Activated naive CD4-positive, alpha-beta T cell treated with anti-CD3 and anti-CD28 coated beads, Interleukin-2, amount 50 U/mL, for 72 hours (primary cell): ENCODE data around the gene CMTM2. TPM values are rescaled to one million over a fixed set of nuclear protein-coding genes. Genes with fewer than 3 reads are reported as not detected.
"Not testable (repeated sequence)": the region's sequence is repeated elsewhere in the genome, so short reads cannot be mapped to it uniquely, and the experiment has no call there.

ENCODE experiments used
- ATAC-seq, 2 donors: fragments of 150-1000 bp; cut with Tn5 transposase; 2 replicates each; pipeline ENCODE4 v1.10.0; 2021; ENCODE audit warnings: mild to moderate bottlenecking in 2 of 2, moderate library complexity in 2 of 2
- DNase-seq, 2 donors: peaks; one replicate each; pipeline ENCODE4 v3.0.0; 2021 to 2022; ENCODE audit warnings: low spot score in 2 of 2
- H3K27ac Mint-ChIP-seq, 2 donors: one replicate each; pipeline ENCODE4 v1.8.0; 2022; ENCODE audit warnings: mild to moderate bottlenecking in 2 of 2, mixed read lengths in 2 of 2
- H3K36me3 Mint-ChIP-seq, 2 donors: one replicate each; pipeline ENCODE4 v1.8.0; 2022; ENCODE audit warnings: mixed read lengths in 2 of 2
- H3K9me3 Mint-ChIP-seq, 2 donors: one replicate each; pipeline ENCODE4 v1.8.0; 2022; ENCODE audit warnings: mixed read lengths in 2 of 2
- total RNA-seq, 2 donors: library from RNA; stranded (reverse); gene quantifications; one replicate each; pipeline ENCODE4 v1.2.3, GENCODE V29; 2022

Gene CMTM2
- total RNA-seq, 2 donors from 2014 or later: 0.87 to 1.1 TPM

DNA sequence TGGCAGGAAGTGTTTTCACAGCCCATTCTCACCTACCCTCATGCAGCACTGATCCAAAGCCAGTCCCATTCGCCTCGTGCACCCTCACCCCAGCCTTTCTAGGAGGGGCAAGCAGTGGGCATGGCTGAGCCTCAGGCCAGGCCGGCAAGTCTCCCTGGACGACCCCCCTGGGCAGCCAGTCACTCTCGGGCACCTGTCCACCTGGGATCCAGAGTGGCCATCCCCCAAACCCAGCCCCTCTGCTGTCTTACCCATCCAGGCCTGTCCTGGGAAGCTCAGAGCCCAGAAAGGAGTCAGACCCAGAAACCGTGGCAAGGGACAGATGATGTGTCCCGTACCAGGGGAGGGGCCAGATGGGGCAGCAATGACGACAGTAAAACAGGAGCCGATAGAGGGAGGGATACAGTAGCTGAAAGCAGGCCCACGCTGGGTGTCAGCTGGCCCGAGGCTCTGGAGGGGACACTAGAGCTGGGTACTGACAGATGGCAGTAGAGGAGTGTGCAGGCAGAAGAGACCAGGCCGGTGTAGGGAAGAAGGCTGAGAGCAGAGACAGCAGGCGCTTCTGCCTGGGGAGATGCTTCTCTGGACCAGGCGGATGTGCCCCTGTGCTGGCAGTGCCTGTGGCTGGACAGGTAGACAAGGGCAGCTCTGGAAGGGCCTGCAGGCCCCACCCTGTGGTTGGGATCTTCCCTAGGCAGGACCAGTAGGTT, 31.0 kb downstream of the CMTM2 start:
- Mint-ChIP-seq H3K9me3 (no peaks in the 10 kb centered on the region), H3K27ac (peak overlapping the region; percentile 68 to 82), H3K36me3 (peaks cover 5% of the 10 kb centered on the region in 2 donors)
- DNase-seq (no peak), ATAC-seq (no peak)

DNA sequence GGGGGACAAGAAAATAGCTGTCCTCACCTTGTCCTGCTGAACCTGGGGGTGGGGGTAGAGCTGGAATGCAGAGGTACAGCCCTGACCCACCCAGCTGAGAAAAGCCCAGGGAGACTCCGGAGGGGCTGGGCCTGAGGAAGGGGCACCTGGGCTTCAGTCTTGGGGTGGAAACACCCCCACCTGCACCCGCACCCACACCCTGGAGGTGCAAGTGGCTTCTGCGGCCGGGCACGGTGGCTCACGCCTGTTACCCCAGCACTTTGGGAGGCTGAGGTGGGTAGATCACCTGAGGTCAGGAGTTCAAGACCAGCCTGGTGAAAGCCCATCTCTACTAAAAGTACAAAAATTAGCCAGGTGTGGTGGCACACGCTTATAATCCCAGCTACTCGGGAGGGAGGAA, 32.6 kb downstream of the CMTM2 start:
- H3K9me3 Mint-ChIP-seq, H3K36me3 Mint-ChIP-seq, ATAC-seq, DNase-seq, H3K27ac Mint-ChIP-seq: not testable (repeated sequence)

DNA sequence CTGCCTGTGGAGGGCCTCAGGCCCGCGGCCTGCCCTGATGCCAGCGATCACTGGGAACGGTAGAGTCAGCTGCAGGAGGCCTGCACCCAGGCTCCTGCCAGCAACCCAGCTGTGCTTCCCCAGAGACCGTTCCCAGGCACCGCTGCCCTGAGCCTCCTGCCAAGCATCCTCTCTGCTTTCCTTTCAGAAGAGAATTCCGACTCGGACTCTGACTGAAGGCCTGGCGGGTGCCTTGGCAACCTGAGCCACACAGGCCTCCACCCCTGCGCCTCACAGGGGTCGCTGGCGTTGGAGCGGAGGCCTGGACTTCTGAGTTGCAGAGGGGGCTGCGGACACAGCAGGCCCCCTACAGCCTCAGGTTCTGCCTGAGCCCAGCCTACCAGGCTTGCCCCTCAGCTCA, 33.2 kb downstream of the CMTM2 start:
- ATAC-seq: no peak
- no peaks in the 10 kb centered on the region for H3K9me3 Mint-ChIP-seq
- DNase-seq: no peak
- H3K27ac Mint-ChIP-seq: no peak overlapping the region
- H3K36me3 Mint-ChIP-seq: peaks cover 5% of the 10 kb centered on the region in 2 donors

DNA sequence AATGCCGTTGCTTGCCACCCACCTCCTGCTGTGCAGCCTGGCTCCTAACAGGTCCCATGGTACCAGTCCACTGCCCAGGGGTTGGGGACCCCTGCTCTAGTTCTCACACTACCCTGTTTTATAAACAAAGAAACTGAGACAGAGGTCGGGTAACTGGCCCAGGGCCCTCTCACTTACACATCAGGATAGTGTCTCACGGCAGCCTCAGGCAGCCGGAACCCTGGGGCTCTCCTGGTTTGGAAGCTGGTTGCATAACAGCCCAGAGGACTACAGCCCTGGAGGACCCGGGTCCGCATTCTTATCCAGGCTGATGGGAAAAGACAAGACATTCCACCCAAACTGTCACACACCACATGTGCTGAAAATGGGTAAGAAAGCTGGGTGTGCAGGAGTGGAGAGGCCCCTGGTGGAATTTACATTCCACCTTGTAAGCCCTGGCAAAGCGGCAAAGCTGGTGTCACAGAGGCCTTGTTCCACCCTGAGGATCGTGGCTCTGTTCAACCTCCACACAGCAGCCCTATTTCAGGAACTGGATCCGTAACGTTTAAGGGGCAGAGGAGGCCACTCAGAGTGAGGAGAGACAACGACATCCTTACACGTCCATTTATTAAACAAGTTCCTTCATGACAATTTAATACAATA, 35.0 kb downstream of the CMTM2 start:
- no peak overlapping the region for H3K27ac Mint-ChIP-seq
- H3K9me3 Mint-ChIP-seq: no peaks in the 10 kb centered on the region
- ATAC-seq: no peak
- DNase-seq: no peak
- H3K36me3 Mint-ChIP-seq: peaks cover 5% of the 10 kb centered on the region in 2 donors

DNA sequence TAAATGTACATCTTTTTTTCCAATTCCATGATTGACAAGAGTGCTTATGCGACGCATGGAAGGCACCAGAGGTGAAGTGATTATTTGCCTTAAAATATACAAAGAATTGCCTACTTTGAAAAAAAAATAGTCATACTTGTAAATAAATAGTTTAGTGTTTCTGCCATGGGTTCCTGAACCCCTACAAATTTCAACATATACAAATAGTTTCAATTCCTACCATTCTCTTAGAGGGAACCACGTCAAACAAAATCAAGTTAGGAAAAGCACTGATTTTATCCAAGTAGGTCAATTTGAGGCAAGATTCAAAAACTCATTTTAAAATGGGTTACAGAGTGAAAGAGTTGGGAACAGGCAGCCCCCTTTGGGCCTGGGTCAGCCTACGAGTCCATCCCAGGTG, 36.9 kb downstream of the CMTM2 start:
- H3K36me3 Mint-ChIP-seq: peaks cover 0 to 5% of the 10 kb centered on the region in 2 donors
- ATAC-seq (no peak), DNase-seq (no peak)
- H3K9me3 Mint-ChIP-seq: no peaks in the 10 kb centered on the region
- H3K27ac Mint-ChIP-seq: no peak overlapping the region

DNA sequence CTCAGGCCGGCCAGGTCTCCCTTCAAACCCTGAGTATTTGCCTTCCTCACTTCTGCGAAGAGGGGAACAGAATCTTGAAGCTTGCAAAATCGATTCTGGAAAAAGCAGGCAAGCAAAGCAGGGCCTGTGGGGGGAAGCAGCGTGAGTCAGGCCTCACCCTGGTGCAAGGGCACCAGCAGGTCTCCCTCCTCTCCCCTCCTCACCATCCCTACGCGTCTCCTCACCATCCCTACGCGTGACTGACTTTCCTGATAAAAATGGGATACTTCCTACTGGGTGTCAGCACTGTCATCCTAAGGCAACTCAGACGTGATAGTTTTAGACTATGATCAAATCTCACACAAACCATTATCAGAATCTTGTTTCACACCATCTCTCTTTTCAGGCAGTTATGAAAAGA, 37.3 kb downstream of the CMTM2 start:
- H3K36me3 Mint-ChIP-seq: peaks cover 0 to 5% of the 10 kb centered on the region in 2 donors
- DNase-seq: no peak
- peak overlapping the region in 1 of 2 donors; percentile 40 for H3K27ac Mint-ChIP-seq
- no peak for ATAC-seq
- no peaks in the 10 kb centered on the region for H3K9me3 Mint-ChIP-seq

DNA sequence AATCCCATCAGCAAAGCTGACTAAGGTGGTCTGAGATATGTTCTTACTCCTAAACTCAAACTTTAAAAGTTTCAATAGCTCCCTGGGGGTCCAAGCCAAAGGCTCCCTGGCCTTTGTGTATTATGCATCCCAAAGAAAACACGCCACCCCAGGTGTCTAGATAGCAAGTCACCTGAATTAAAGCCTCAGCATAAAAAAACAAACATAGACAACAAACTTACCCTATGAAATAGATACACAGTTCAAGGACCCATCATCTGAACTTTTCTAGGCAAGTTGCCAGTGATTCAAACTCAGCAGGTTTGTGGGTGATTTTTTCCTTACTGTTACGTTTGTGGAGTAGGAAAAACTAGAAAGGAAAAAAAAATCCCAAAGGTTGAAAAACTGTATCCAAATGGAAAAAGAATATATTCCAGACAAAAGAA, 37.8 kb downstream of the CMTM2 start:
- DNase-seq (no peak), ATAC-seq (no peak)
- H3K36me3 Mint-ChIP-seq: peaks cover 0 to 5% of the 10 kb centered on the region in 2 donors
- no peak overlapping the region for H3K27ac Mint-ChIP-seq
- no peaks in the 10 kb centered on the region for H3K9me3 Mint-ChIP-seq

DNA sequence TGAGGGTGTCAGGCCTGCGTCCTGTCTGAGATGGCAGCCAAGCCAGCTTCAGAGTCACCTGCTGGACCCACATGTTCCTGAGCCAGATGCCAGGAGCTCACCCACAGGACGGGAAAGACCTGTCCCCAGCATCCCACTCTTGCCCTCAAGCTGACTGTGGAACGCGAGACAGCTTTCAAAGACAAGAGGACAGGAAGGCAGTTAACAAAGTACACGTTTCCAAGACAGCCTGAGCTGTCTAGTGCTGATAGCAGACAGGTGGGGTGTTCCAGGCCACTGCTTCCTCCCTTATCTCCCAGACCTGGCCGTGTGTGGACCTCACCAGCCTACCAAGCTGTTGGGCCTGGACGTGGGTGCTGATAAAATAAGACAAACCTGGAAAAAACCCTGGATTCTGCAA, 38.5 kb downstream of the CMTM2 start:
- ATAC-seq: no peak

DNA sequence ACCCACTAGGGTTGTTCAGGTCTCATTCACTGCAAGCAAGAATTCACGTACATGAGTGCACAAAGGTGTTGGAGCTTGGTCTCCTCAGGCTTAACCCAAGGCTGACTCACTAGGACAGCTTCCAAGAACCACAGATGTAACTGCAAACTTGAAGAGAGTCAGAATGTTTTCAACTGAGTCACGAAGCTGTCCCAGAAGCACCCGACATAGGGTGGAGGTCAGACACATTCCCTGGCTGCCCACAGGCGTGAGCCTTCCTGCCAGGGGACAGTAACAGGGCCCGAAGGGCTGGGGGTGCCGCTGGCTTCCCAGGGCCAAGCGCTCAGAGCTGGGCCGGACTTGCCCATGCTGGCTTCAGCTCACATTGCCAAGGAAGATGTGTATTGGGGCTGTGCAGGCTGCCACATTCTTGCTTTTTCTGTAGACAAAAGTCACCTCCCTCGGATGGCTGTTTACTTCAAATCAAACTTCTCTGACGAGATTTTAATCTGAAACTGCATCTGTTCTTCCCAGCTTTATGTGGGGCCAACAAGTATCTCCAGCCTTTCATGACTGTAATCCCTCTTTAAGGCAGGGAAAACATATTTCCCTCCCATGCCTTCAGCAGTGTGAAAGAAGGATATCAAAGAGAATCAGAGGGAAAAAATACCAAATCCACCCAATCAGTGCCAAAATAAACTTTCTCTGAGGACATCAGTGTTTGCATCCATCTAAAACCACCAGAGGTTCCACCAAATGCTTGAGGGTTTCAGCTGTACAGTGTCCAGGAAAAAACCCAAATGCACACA, 39.5 kb downstream of the CMTM2 start:
- Mint-ChIP-seq H3K27ac (peak overlapping the region in 1 of 2 donors; percentile 50), H3K36me3 (no peaks in the 10 kb centered on the region), H3K9me3 (no peaks in the 10 kb centered on the region)
- peak; percentile 48 to 57 for ATAC-seq
- DNase-seq: no peak

More for the DNA sequence above, 38.5 kb downstream of the CMTM2 start:
- Mint-ChIP-seq H3K36me3 (peaks cover 0 to 4% of the 10 kb centered on the region in 2 donors), H3K9me3 (no peaks in the 10 kb centered on the region), H3K27ac (peak overlapping the region in 1 of 2 donors; percentile 50)
- no peak for DNase-seq

DNA sequence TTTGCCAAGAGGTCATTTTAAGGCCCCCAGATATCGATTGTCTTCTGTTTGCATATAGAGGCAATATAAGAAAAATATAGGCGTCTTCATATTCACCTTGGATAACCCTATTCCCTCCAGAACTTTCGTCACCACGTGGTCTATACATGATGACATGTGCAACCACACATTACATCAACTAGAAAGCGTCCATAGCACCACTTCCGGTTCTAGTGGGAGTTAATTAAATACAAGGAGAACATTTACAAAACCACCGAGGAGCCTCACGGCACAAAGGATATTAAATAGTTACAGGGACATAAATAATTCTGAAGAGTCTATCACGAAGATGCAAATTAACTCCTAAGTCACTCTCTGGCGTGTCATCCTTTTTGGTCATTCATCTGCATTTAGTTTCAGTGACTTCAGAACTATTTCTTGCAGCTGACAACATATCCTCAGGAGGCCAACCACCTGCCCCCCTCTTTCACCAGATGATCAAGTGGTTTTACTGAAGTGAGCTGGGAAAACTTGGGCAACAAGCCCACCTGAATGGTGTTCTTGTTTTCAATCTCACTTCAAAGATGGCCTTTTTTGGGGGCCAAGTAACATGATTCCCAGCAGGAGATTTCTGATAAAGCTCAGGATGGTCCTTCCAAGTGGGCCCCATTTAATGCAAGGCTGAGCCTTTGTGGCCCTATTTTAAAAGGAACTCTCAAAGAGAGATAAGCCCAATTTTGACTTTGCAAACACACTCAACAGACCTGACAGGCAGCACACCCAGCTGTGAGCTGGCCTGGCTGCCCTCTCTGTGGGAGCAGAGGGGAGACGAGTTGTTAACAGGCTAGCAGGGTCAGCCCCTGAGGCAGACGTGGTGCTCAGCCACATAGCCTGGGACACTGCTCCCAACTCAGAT, 40.5 kb downstream of the CMTM2 start:
- Mint-ChIP-seq H3K9me3 (no peaks in the 10 kb centered on the region), H3K36me3 (no peaks in the 10 kb centered on the region), H3K27ac (no peak overlapping the region)
- ATAC-seq (no peak), DNase-seq (no peak)

DNA sequence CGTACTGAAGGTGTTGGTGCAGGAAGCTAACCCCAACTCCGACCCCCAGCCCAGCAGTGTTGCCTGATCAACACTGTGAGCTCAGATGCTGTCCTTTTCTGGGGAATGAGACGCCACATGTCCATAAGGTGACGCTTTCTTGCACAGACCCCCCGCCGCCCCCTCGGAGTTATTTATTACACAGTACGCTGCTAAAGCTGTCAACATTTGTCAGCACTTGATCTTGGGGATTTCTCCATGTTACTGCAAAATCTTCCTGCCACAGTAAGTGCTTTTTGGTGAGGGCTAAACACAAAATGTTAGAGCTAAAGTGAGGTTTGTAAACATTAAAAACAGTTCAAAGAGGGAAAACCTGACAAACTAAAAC, 41.1 kb downstream of the CMTM2 start:
- no peak for ATAC-seq
- H3K36me3 Mint-ChIP-seq: no peaks in the 10 kb centered on the region

DNA sequence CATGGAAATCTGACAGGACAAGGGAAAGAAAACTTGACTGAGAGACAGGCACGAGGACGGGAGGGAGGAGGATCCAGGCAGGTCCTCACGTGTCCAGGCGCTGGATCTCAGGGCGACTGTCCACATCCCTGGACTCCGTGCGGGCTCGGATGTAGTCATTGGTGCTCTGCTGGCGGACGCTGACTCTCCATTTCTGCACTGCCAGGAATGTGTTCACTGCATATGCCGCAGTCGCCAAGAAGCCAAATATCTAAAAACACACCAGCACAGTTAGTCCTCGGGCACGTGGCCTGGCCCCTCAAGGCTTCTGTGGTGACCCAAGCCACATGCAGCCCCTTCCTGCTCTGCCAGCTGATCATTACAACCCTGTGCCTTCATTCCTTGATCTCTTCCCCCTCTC, 42.7 kb downstream of the CMTM2 start:
- DNase-seq: no peak
- no peak for ATAC-seq
- no peak overlapping the region for H3K27ac Mint-ChIP-seq
- no peaks in the 10 kb centered on the region for H3K9me3 Mint-ChIP-seq
- no peaks in the 10 kb centered on the region for H3K36me3 Mint-ChIP-seq

More for the DNA sequence above, 41.1 kb downstream of the CMTM2 start:
- H3K9me3 Mint-ChIP-seq: no peaks in the 10 kb centered on the region
- no peak overlapping the region for H3K27ac Mint-ChIP-seq
- DNase-seq: no peak

DNA sequence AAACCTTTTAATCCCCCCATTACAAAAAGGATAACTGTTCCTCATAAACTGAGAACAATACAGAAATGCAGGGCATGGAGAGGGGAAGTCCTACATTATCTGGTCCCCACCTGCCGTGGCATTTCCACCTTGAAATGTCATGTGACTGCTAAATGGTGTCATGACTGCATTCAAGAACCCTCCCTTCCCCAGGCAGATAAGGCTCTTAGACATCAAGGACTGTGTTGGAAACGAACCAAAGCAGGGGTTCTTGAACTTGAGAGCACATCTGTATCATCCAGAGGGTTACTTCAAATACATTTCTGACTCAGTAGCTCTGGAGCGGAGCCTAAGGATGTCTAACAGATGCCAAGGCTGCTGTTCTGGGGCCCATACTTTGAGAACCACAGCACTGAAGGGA, 43.6 kb downstream of the CMTM2 start:
- DNase-seq (no peak), ATAC-seq (no peak)
- Mint-ChIP-seq H3K9me3 (no peaks in the 10 kb centered on the region), H3K27ac (peak overlapping the region; percentile 65 to 70), H3K36me3 (no peaks in the 10 kb centered on the region)

DNA sequence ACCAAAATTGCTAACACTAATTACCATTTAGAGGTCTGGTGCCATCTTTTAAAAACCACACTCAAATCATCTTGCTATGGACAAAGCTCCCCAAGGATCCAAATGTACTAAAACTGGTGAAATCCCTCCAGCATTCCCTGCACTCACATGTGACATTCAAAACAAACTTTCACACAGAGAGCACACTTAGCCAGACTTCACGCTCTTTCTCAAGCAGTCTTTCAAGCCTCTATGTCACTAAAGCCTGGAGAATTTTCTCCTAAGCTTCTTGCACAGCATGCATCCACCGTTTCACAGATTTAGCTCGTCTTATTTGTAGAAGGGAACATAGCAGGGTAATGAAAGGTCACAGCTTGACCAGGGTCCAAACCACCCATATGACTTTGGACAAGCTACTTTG, 44.5 kb downstream of the CMTM2 start:
- Mint-ChIP-seq H3K27ac (peak overlapping the region in 1 of 2 donors; percentile 65), H3K9me3 (no peaks in the 10 kb centered on the region), H3K36me3 (no peaks in the 10 kb centered on the region)
- ATAC-seq (no peak), DNase-seq (no peak)

DNA sequence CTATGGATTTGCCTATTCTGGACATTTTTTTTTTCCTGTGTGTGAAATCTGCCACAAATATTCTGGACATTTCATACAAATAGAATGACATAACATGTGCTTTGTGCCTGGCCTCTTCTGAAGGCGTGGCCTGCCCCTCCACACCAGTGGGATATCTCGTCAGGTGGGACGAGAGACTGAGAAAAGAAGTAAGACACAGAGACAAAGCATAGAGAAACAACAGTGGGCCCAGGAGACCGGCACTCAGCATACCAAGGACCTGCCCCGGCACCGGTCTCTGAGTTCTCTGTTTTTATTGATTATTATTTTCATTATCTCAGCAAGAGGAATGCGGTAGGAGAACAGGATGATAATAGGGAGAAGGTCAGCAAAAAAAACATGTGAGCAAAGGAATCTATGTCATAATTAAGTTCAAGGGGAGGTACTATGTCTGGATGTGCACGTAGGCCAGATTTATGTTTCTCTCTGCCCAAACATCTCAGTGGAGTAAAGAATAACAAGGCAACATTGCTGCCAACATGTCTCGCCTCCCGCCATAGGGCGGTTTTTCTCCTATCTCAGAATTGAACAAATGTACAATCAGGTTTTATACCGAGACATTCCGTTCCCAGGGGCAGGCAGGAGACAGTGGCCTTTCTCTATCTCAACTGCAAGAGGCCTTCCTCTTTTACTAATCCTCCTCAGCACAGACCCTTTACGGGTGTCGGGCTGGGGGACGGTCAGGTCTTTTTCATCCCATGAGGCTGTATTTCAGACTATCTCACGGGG, 48.5 kb downstream of the CMTM2 start:
- ATAC-seq, DNase-seq, H3K9me3 Mint-ChIP-seq, H3K36me3 Mint-ChIP-seq: not testable (repeated sequence)
- H3K27ac Mint-ChIP-seq: peak overlapping the region in 1 of 2 donors; percentile 27

DNA sequence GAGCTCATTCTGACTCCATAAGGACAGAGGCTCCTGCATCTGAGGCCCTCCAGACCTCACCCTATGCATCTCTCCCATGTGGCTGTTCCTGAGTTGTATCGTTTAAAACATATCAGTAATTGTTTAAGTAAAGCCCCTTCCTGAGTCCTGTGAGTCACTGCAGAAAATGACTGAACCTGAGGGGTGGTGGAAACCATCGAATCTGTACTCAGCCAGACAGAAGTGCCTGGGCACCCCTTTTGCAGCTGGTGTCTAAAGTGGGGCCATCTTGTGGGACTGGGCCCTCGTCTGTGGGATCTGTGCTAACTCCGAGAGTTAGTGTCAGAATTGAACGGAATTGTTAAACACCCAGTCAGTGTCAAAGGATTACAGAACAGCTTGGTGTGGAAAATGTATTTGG, 50.6 kb downstream of the CMTM2 start:
- H3K9me3 Mint-ChIP-seq: no peaks in the 10 kb centered on the region
- ATAC-seq (no peak), DNase-seq (no peak)
- no peak overlapping the region for H3K27ac Mint-ChIP-seq
- no peaks in the 10 kb centered on the region for H3K36me3 Mint-ChIP-seq
